ENCODE data around the gene L1TD1.
"Not testable (repeated sequence)": the region's sequence is repeated elsewhere in the genome, so short reads cannot be mapped to it uniquely, and the experiment has no call there.

Gene L1TD1

DNA sequence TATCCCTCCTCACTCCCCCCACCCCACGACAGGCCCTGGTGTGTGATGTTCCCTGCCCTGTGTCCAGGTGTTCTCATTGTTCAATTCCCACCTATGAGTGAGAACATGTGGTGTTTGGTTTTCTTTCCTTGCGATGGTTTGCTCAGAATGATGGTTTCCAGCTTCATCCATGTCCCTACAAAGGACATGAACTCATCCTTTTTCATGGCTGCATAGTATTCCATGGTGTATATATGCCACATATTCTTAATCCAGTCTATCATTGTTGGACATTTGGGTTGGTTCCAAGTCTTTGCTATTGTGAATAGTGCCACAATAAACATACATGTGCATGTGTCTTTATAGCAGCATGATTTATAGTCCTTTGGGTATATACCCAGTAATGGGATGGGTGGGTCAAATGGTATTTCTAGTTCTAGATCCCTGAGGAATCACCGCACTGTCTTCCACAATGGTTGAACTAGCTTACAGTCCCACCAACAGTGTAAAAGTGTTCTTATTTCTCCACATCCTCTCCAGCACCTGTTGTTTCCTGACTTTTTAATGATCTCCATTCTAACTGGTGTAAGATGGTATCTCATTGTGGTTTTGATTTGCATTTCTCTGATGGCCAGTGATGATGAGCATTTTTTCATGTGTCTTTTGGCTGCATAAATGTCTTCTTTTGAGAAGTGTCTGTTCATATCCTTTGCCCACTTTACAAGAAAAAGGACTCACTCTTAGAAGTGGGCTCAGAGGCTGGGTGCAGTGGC is 45.2 kb downstream of the L1TD1 start:
- not testable (repeated sequence) for DNase-seq

DNA sequence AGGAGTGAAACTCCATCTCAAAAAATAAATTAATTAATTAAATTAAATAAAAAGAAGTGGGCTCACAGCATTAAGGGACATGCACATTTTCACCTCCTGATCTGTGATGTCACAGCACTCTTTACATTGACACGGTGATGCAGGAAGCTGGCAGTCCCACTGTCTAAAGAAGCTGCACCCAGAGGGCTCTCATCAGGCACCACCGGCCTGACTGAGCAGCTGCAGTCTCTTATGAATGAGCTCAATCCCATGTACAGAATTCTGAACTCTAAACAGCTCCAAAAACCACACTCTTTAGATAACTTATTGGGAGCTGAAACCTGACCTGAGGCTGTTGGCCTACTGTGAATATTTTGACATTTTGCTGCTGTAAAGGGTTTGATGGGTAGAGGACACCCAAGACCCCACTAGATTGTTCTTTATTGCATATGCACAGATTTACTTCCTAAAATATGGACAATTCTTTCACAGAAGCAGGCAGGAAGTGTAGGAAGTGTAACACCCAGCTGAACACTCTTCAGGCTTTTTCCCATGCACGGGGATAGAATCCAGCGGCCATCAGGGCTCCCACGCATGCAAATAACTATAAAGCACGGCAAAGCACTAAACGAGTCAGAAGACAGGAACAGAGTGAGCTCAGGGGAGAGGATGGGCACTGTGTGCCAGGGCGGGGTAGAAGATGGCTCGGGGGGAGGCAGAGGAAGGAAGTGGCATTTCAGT is 46.2 kb downstream of the L1TD1 start:
- DNase-seq, result no peak

DNA sequence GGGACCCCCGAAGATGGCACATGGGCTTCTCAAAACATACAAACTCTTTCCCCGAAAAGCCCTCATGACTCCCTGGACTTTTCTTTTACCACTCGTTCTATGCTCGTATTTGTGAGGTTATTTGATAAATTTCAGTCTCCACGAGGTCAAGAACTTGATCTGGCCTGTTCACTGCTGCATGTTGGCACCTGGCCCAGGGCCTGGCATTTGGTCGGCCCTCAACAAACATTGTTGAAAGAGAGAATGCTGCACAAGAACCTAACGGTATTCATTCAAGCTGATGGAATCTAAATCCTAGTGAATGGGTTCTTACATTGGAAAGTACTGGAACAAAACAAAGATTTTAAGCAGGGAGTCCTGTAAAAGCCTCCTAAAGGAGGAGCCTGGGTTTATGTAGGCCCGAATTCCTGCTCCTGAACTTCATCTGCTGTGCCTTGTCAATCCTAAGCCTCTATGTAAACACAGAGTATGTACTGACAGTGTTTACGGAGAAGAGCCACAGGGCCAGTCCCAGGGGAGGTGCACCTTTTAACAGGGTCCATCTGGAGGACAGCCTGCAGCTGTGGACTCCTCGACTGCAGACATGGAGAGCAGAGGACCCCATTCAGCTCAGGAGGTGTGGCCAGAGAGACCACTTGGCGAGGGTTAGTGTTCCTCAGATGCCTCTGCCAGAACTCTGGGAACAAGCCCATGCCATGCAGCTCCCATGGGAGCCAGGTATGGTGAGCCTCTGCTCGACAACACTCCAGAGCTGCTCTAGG is 46.9 kb downstream of the L1TD1 start:
- DNase-seq, result no peak

DNA sequence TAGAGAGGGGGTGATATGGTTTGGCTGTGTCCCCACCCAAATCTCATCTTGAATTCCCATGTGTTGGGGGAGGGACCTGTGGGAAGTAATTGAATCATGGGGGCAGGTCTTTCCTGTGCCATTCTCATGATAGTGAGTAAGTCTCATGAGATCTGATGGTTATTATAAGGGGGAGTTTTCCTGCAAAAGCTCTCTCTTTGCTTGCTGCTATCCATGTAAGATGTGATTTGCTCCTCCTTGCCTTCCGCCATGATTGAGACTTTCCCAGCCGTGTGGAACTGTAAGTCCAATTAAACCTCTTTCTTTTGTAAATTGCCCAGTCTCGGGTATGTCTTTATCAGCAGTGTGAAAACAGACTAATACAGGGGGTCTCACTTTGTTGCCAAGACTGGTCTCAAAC is 49.7 kb downstream of the L1TD1 start:
- DNase-seq, result not testable (repeated sequence)

DNA sequence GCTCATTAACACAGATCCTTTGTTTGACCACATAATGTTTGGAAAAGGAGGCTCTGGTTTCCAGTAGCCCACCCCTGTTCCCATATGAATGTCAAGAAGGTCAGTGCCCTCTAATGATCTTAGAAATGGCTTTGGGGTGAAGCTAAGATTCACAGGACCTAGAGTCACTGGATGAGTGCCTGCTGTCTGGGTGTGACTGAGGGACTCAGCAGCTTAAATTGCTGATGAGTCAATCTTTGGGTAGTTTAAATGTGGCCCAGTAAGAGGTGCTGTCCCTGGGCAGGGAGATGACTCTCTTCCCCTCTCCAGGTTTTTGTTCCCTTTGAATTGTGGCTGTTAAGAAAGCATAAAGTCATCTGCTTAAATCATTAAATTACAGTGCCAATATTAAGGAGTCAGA is 50.6 kb downstream of the L1TD1 start:
- DNase-seq, result no peak

DNA sequence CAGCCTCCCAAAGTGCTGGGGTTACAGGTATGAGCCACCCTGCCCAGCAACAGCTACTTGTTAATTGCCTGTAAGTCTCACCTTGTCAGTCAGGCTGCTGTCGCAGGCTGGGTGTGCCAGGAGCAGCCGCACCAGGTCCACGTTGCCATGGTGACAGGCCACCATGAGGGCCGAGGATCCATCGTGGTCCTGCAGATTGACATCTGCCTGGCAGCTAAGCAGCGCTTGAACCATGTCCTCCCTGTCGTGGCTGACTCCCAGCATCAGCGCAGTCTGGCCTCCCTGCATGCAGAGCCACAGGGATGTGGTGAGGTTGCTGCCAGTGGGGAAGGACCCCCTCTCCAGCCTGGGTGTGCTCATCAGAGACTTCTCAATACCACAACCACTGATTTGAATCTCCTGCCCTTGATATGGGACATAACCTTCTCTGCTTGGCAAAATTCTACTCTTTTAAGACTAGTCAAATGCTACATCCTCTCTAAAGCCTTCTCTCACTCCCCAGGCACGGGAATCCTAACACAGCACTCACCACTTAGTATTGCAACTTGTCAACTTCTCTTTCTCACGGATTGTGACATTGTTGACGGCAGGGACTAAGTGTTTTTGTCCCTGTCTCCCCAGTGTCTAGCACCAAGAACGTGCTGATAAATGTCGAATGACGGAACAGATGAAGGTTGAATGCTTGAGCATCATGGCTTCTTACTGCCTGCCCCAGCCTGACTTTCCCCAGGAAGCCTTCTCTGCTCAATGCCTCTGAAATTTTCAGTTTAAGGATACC is 52.9 kb downstream of the L1TD1 start:
- DNase-seq, result no peak

DNA sequence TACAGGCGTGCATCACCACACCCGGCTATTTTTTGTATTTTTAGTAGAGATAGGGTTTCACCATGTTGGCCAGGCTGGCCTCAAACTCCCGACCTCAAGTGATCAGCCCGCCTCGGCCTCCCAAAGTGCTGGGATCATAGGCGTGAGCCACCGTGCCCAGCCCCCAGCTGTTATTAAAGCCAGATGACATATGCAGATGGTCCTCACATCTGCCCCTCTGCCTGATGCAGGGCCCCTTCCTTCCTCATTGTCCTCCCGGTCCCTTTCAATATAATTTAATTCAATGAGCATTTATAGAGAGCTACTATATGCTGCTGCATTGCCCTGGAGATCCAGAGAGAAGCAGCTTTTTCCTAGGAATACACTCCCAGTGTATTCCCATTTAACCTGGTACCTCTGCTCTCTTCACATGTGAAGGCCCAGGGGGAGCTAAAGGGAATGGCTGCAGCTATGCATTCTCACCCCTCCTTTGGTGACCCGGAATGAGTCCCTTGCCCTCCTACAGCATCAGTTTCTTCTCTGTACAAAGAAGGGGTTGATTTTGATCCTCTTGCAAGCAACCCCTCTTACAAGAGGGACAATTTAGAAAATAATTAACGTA is 55.6 kb downstream of the L1TD1 start:
- DNase-seq, result no peak

DNA sequence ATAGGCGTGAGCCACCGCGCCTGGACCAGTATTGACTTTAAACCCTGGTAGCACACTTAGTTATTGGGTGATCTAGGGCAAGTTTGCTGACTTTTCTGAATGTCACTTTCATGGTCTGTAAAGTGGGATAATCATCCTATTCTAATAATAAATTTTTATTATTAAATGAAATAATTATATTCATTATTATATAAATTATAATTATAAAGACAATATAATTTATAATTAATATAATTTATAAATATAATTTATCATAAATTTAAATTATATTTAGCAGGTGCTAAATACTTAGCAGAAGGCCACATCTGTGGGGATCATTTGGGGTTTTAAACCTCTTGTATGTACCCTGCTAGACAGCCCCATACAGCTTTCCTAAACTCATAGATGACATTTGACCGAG is 64.9 kb downstream of the L1TD1 start:
- DNase-seq, result no peak

DNA sequence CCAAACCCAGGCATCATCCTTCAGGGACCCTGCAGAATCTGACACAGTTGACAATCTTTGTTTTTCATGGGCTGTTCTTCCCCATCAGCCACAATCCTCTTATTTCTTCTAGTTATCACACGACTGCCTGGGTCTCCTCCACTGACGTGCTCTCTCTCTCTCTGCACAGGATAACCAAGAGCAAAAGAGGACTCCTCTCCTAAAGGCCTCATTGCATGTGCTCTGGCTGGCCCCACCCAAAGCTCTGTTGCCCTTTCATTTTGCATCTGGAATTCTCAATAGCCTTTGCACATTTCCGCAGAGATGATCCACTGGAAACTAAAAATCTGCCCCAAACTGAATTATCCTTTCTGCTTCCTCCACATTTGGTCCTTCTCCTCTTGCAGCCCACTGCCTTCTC is 66.0 kb downstream of the L1TD1 start:
- no peak for DNase-seq

All from activated T-cell treated with anti-CD3 and anti-CD28 coated beads, Interleukin-2, amount 50 U/mL, for 1 hour (primary cell).